ENCODE measurements around the gene DENND2D. TPM values are rescaled to one million over a fixed set of nuclear protein-coding genes. Genes with fewer than 3 reads are reported as not detected.

DENND2D gene
- total and polyA plus RNA-seq, 7 donors, result 2.3 to 77.0 (median 5.9) TPM

GRCh38 chr1:111154021-111154999, 46.1 kb downstream of the DENND2D start:
- intact Hi-C loops (cut with DNase I), result no loop called here
- H3K4me3 ChIP-seq, result no peak overlapping the region
- no peak overlapping the region for H3K27ac ChIP-seq
- TF ChIP-seq CTCF (IDR thresholded peaks at IDR 0.05) (no peak), POLR2A (IDR thresholded peaks at IDR 0.05) (no peak), EP300 (IDR thresholded peaks at IDR 0.05) (no peak), POLR2AphosphoS5 (IDR thresholded peaks at IDR 0.05) (no peak)
- 95 to 96% methylated on average over 5 of the region's 5 CpGs for WGBS, 2 donors
- no peaks in the 10 kb centered on the region for H3K27me3 ChIP-seq
- no peaks in the 10 kb centered on the region for H3K9me3 ChIP-seq
- no peaks in the 10 kb centered on the region for H3K4me1 ChIP-seq
- peaks cover 0 to 48% (median 12%) of the 10 kb centered on the region in 4 donors for H3K36me3 ChIP-seq
- no peak for DNase-seq

- Histone ChIP-seq H3K36me3 (peaks cover 12 to 62% (median 16%) of the 10 kb centered on the region in 4 donors), H3K9me3 (no peaks in the 10 kb centered on the region), H3K4me3 (no peak overlapping the region), H3K27ac (no peak overlapping the region), H3K27me3 (no peaks in the 10 kb centered on the region), H3K4me1 (no peaks in the 10 kb centered on the region)
- intact Hi-C loops (cut with DNase I), result no loop called here
- 39 to 53% methylated on average over 3 of the region's 3 CpGs for WGBS, 2 donors
- DNase-seq, result no peak
- TF ChIP-seq POLR2A (IDR thresholded peaks at IDR 0.05), result no peak
- TF ChIP-seq POLR2AphosphoS5 (IDR thresholded peaks at IDR 0.05), result no peak
- TF ChIP-seq EP300 (IDR thresholded peaks at IDR 0.05), result no peak
- TF ChIP-seq CTCF (IDR thresholded peaks at IDR 0.05), result no peak
These were observed 48.6 kb downstream of the DENND2D start for GRCh38 chr1:111151838-111152237.

GRCh38 chr1:111148376-111148881, 52.0 kb downstream of the DENND2D start:
- WGBS, 2 donors, result 73 to 84% methylated on average over 2 of the region's 2 CpGs
- Histone ChIP-seq H3K36me3 (peaks cover 11 to 52% (median 13%) of the 10 kb centered on the region in 4 donors), H3K4me3 (no peak overlapping the region), H3K9me3 (no peaks in the 10 kb centered on the region), H3K27me3 (no peaks in the 10 kb centered on the region), H3K27ac (no peak overlapping the region), H3K4me1 (peaks cover 0 to 3% (median 0%) of the 10 kb centered on the region in 4 donors)
- DNase-seq, result no peak
- no peak for TF ChIP-seq POLR2AphosphoS5 (IDR thresholded peaks at IDR 0.05)
- intact Hi-C loops (cut with DNase I), result no loop called here

- WGBS, 2 donors, result 79 to 80% methylated on average over 3 of the region's 3 CpGs
These were observed 52.5 kb downstream of the DENND2D start for GRCh38 chr1:111147948-111148347.

More at GRCh38 chr1:111147948-111148347, 52.5 kb downstream of the DENND2D start:
- no peak overlapping the region for H3K4me3 ChIP-seq
- H3K9me3 ChIP-seq, result no peaks in the 10 kb centered on the region
- peaks cover 9 to 47% (median 12%) of the 10 kb centered on the region in 4 donors for H3K36me3 ChIP-seq
- intact Hi-C loops (cut with DNase I), result no loop called here
- no peaks in the 10 kb centered on the region for H3K27me3 ChIP-seq
- peaks cover 0 to 7% (median 0%) of the 10 kb centered on the region in 4 donors for H3K4me1 ChIP-seq
- no peak for TF ChIP-seq POLR2A (IDR thresholded peaks at IDR 0.05)
- no peak for TF ChIP-seq CTCF (IDR thresholded peaks at IDR 0.05)
- TF ChIP-seq EP300 (IDR thresholded peaks at IDR 0.05), result no peak
- TF ChIP-seq POLR2AphosphoS5 (IDR thresholded peaks at IDR 0.05), result no peak
- DNase-seq, result no peak
- no peak overlapping the region for H3K27ac ChIP-seq
